D721Med (cell line): ENCODE data around the gene TOM1L2.

Experiments used
- DNase-seq: peaks from one replicate; pipeline ENCODE4 v3.0.0; 2011; ENCODE audit warnings: low spot score; ENCODE audit not compliant: insufficient read length
- FAIRE-seq: peaks from 2 replicates; lab custom pipeline; 2011; peaks lifted over from hg19 to GRCh38; lab: Jason Lieb, UNC
- CTCF ChIP-seq: IDR thresholded peaks from 2 replicates; pipeline ENCODE4 v1.5.1; 2012; ENCODE audit warnings: mild to moderate bottlenecking, control low read depth; ENCODE audit not compliant: insufficient read depth; ENCODE audit errors: missing control alignments

The TOM1L2 gene

GRCh38 chr17:17815436-17816200 is 156.6 kb downstream of the TOM1L2 start:
- no peak for DNase-seq
- no peak for TF ChIP-seq CTCF
- no peak for FAIRE-seq

GRCh38 chr17:17815062-17815406 is 157.2 kb downstream of the TOM1L2 start:
- DNase-seq (no peak), FAIRE-seq (no peak)
- TF ChIP-seq CTCF: no peak

GRCh38 chr17:17814162-17815061 is 157.8 kb downstream of the TOM1L2 start:
- FAIRE-seq (no peak), DNase-seq (no peak)
- no peak for TF ChIP-seq CTCF

GRCh38 chr17:17813725-17814095 is 158.5 kb downstream of the TOM1L2 start:
- no peak for DNase-seq
- no peak for TF ChIP-seq CTCF
- FAIRE-seq: no peak

GRCh38 chr17:17813055-17813724 is 159.0 kb downstream of the TOM1L2 start:
- DNase-seq (no peak), FAIRE-seq (no peak)
- no peak for TF ChIP-seq CTCF

- TF ChIP-seq CTCF: peak; percentile 56
- peak; percentile 79 for DNase-seq
- FAIRE-seq: no peak
These were observed 159.8 kb downstream of the TOM1L2 start for GRCh38 chr17:17812211-17813054.
